Tibial nerve (tissue), 4 donors: ENCODE results near the gene SIDT1. TPM values are rescaled to one million over a fixed set of nuclear protein-coding genes. Genes with fewer than 3 reads are reported as not detected.

Experiments used
- DNase-seq, 2 donors: peaks; one replicate each; pipeline ENCODE4 v3.0.0-alpha.2; 2019; ENCODE audit warnings: low spot score in 2 of 2
- H3K27ac ChIP-seq, 4 donors: fragments of 200-600 bp; sonication (generic) in 3 of 4; one replicate each; pipeline ENCODE4 v1.5.1; 2017 to 2019; ENCODE audit warnings: mild to moderate bottlenecking in 1 of 4
- H3K27me3 ChIP-seq, 2 donors: fragments of 200-600 bp; sonication (generic) in 1 of 2; one replicate each; pipeline versions ENCODE4 v1.5.1 to v1.6.0; 2017 to 2019
- H3K36me3 ChIP-seq, 3 donors: fragments of 200-600 bp; sonication (generic); one replicate each; pipeline ENCODE4 v1.5.1; 2018 to 2019
- H3K4me1 ChIP-seq, 4 donors: fragments of 200-600 bp; sonication (generic) in 3 of 4; one replicate each; pipeline ENCODE4 v1.5.1; 2017 to 2019
- H3K4me3 ChIP-seq, 4 donors: fragments of 200-600 bp; sonication (generic) in 3 of 4; one replicate each; pipeline ENCODE4 v1.5.1; 2017 to 2019; ENCODE audit warnings: mild to moderate bottlenecking in 1 of 4, moderate library complexity in 1 of 4
- H3K9me3 ChIP-seq, 4 donors: fragments of 200-600 bp; sonication (generic) in 3 of 4; one replicate each; pipeline ENCODE4 v1.5.1; 2017 to 2019
- EP300 ChIP-seq, 2 donors: sonication (generic); formaldehyde crosslinking; IDR thresholded peaks; one replicate each; pipeline ENCODE4 v1.6.1; 2017; ENCODE audit warnings: antibody characterized with exemption in 2 of 2, mild to moderate bottlenecking in 1 of 2
- POLR2A ChIP-seq, 2 donors: fragments of 450-650 bp; IDR thresholded peaks; one replicate each; pipeline ENCODE4 v1.6.1; 2017; ENCODE audit warnings: antibody characterized with exemption in 2 of 2, mild to moderate bottlenecking in 2 of 2, moderate library complexity in 2 of 2
- WGBS, 2 donors: methylation state at CpG; one replicate each; pipeline ENCODE4 v1.1.5; 2018; 5-methylcytosine and 5-hydroxymethylcytosine counted together
- total RNA-seq, 4 donors: library from RNA; depleted of rRNA; stranded (reverse); fragments of >200 nt; gene quantifications; one replicate each; pipeline ENCODE4 v1.1.0, GENCODE V29; 2016
- TF ChIP-seq, protein P1 (sequence below), 5 experiments: fragments of 200-600 bp in 3 of 5; fragments of 450-650 bp in 2 of 5; sonication (generic) in 3 of 5; IDR thresholded peaks; one replicate each; pipeline ENCODE4 v1.5.1; 2016 to 2019; ENCODE audit warnings: antibody characterized with exemption in 5 of 5, mild to moderate bottlenecking in 3 of 5, moderate library complexity in 2 of 5

The SIDT1 gene
- total RNA-seq, 4 donors from 2014 or later, result 2.7 to 6.8 (median 4.8) TPM

DNA sequence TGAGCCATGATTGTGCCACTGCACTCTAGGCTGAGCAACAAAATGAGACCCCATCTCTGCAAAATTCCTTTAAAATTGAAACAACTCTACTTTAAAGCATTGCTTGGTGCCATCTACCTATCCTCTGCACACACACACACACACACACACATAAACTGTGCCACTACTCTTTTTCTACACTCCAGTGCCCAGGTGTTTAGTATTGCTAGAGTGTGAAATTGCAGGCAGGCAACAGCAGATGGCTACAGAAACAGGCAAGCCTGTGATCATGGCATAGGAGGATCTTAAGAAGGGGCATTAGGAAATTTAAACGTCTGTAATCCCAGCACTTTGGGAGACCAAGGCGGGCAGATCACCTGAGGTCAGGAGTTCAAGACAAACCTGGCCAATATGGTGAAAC lies 39.0 kb downstream of the SIDT1 start:
- 46 to 79% methylated on average over 2 of the region's 2 CpGs for WGBS, 2 donors
- Histone ChIP-seq H3K36me3 (no peaks in the 10 kb centered on the region), H3K9me3 (no peaks in the 10 kb centered on the region), H3K27me3 (no peaks in the 10 kb centered on the region), H3K27ac (no peak overlapping the region), H3K4me3 (no peak overlapping the region), H3K4me1 (no peaks in the 10 kb centered on the region)
- TF ChIP-seq EP300 (IDR thresholded peaks at IDR 0.05) (no peak), POLR2A (IDR thresholded peaks at IDR 0.05) (no peak)
- TF ChIP-seq, protein P1, sequence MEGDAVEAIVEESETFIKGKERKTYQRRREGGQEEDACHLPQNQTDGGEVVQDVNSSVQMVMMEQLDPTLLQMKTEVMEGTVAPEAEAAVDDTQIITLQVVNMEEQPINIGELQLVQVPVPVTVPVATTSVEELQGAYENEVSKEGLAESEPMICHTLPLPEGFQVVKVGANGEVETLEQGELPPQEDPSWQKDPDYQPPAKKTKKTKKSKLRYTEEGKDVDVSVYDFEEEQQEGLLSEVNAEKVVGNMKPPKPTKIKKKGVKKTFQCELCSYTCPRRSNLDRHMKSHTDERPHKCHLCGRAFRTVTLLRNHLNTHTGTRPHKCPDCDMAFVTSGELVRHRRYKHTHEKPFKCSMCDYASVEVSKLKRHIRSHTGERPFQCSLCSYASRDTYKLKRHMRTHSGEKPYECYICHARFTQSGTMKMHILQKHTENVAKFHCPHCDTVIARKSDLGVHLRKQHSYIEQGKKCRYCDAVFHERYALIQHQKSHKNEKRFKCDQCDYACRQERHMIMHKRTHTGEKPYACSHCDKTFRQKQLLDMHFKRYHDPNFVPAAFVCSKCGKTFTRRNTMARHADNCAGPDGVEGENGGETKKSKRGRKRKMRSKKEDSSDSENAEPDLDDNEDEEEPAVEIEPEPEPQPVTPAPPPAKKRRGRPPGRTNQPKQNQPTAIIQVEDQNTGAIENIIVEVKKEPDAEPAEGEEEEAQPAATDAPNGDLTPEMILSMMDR (IDR thresholded peaks at IDR 0.05), result no peak
- no peak for DNase-seq

DNA sequence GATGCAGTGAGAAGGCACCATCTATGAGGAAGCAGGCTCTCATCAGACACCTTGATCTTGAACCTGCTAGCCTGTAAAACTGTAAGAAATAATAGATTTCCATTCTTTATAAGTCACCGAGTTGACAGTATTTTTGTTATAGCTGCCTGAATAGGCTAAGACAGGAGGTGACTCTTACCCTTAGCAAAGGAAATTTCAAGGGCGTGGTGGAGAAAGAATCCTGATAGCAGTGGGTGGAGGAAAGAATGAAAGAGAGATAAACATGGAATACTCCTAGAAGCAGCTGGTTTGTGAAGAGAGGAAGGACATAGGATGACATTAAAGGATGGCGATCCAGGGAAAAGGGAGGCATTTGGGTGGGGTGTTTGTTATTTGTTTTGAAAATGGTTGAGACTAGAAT lies 41.4 kb downstream of the SIDT1 start:
- no peaks in the 10 kb centered on the region for H3K36me3 ChIP-seq
- no peaks in the 10 kb centered on the region for H3K27me3 ChIP-seq
- 75 to 83% methylated on average over 3 of the region's 3 CpGs for WGBS, 2 donors
- H3K27ac ChIP-seq, result no peak overlapping the region
- no peak overlapping the region for H3K4me3 ChIP-seq
- H3K4me1 ChIP-seq, result no peaks in the 10 kb centered on the region
- DNase-seq, result no peak
- H3K9me3 ChIP-seq, result no peaks in the 10 kb centered on the region
- TF ChIP-seq, protein P1 (IDR thresholded peaks at IDR 0.05), result no peak
- TF ChIP-seq POLR2A (IDR thresholded peaks at IDR 0.05) (no peak), EP300 (IDR thresholded peaks at IDR 0.05) (no peak)

DNA sequence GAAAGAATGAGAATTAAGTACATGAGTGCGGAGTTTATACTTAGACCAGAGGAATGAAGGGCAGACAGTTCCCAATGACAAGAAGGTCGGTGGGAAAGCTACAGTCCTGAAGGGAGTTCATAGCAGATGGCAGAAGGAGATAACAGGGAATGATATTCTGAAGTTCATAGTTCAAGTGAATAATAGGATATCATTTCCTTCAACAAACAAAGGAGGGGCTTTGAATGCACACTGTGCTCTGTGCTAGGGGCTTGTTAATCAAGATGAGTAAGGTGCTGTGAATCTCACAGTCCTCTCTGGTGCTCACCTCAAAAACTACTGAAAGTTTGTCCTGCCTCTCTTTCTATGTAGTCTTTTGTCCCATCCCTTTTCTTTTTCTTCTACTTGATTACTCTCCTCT lies 41.9 kb downstream of the SIDT1 start:
- H3K36me3 ChIP-seq, result no peaks in the 10 kb centered on the region
- WGBS, 2 donors, result 53 to 56% methylated on average over 2 of the region's 2 CpGs
- H3K9me3 ChIP-seq, result no peaks in the 10 kb centered on the region
- TF ChIP-seq EP300 (IDR thresholded peaks at IDR 0.05), result no peak
- TF ChIP-seq, protein P1 (IDR thresholded peaks at IDR 0.05), result no peak
- no peak for TF ChIP-seq POLR2A (IDR thresholded peaks at IDR 0.05)
- no peaks in the 10 kb centered on the region for H3K27me3 ChIP-seq
- H3K4me3 ChIP-seq, result no peak overlapping the region
- no peak overlapping the region for H3K27ac ChIP-seq
- DNase-seq, result no peak
- no peaks in the 10 kb centered on the region for H3K4me1 ChIP-seq

GRCh38 chr3:113575206-113575605 lies 42.9 kb downstream of the SIDT1 start:
- 22 to 44% methylated on average over 4 of the region's 4 CpGs for WGBS, 2 donors
- no peak for DNase-seq

DNA sequence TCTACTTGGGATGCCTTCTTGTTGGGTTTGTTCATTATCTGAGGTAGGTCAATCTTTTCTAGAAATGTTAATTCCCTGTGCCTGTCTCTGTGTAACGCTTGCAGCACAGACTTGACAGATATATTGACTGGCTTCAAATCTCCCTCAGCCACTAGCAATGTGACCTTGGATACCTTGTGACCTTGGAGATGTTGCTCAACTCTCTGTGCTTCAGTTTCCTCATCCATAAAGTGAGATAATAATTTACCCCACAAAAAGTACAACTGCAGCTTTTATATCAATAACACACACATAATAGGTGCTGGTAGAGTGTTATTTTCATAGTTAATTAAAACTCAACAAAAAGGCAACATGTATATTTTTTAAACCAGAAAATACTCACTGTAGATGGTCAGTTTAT lies 52.9 kb downstream of the SIDT1 start:
- H3K27ac ChIP-seq, result no peak overlapping the region
- H3K4me1 ChIP-seq, result no peaks in the 10 kb centered on the region
- H3K36me3 ChIP-seq, result peaks cover 0 to 4% (median 0%) of the 10 kb centered on the region in 3 donors
- no peak for DNase-seq
- no peaks in the 10 kb centered on the region for H3K27me3 ChIP-seq
- 0 to 76% methylated on average over 1 of the region's 1 CpG for WGBS, 2 donors
- H3K4me3 ChIP-seq, result no peak overlapping the region
- TF ChIP-seq POLR2A (IDR thresholded peaks at IDR 0.05), result no peak
- no peak for TF ChIP-seq EP300 (IDR thresholded peaks at IDR 0.05)
- TF ChIP-seq, protein P1 (IDR thresholded peaks at IDR 0.05), result no peak
- no peaks in the 10 kb centered on the region for H3K9me3 ChIP-seq

More at GRCh38 chr3:113575206-113575605, 42.9 kb downstream of the SIDT1 start:
- TF ChIP-seq, protein P1 (IDR thresholded peaks at IDR 0.05), result no peak
- no peak for TF ChIP-seq POLR2A (IDR thresholded peaks at IDR 0.05)
- no peak for TF ChIP-seq EP300 (IDR thresholded peaks at IDR 0.05)
- H3K4me1 ChIP-seq, result no peaks in the 10 kb centered on the region
- H3K27ac ChIP-seq, result no peak overlapping the region
- H3K36me3 ChIP-seq, result no peaks in the 10 kb centered on the region
- H3K4me3 ChIP-seq, result no peak overlapping the region
- no peaks in the 10 kb centered on the region for H3K27me3 ChIP-seq
- H3K9me3 ChIP-seq, result no peaks in the 10 kb centered on the region
